HepG2 (cell line): ENCODE results near the gene PGM2. TPM values are rescaled to one million over a fixed set of nuclear protein-coding genes. Genes with fewer than 3 reads are reported as not detected.

Experiments
- AFF4 ChIP-seq: sonication (generic); formaldehyde crosslinking; IDR thresholded peaks from 2 replicates; pipeline ENCODE4 v1.4.0; 2020; ENCODE audit warnings: missing genetic modification reagents
- FOXO4 ChIP-seq: sonication (generic); formaldehyde crosslinking; conservative IDR thresholded peaks from 2 replicates; pipeline ENCODE4 v1.8.1; 2023; ENCODE audit warnings: missing genetic modification reagents
- GLI4 ChIP-seq: sonication (generic); formaldehyde crosslinking; IDR thresholded peaks from 2 replicates; pipeline ENCODE4 v1.5.1; 2020; ENCODE audit warnings: missing genetic modification reagents, mild to moderate bottlenecking, moderate library complexity, borderline replicate concordance
- NONO ChIP-seq, 2 experiments: fragments of 450-650 bp in 1 of 2; sonication (generic) in 1 of 2; formaldehyde crosslinking in 1 of 2; IDR thresholded peaks in 1 of 2; conservative IDR thresholded peaks in 1 of 2; 2 replicates each; pipeline versions ENCODE4 v1.6.1 to v1.8.0; 2017 to 2022; ENCODE audit warnings: mild to moderate bottlenecking in 1 of 2, missing genetic modification reagents in 1 of 2, moderate library complexity in 1 of 2
- ZBTB4 ChIP-seq: sonication (generic); formaldehyde crosslinking; IDR thresholded peaks from 2 replicates; pipeline ENCODE4 v1.4.0; 2020; ENCODE audit warnings: missing genetic modification reagents, mild to moderate bottlenecking, borderline replicate concordance
- ZBTB8A ChIP-seq: sonication (generic); formaldehyde crosslinking; IDR thresholded peaks from 2 replicates; pipeline ENCODE4 v1.4.0; 2020; ENCODE audit warnings: mild to moderate bottlenecking, low read depth, missing genetic modification reagents, borderline replicate concordance
- ZNF124 ChIP-seq: sonication (generic); formaldehyde crosslinking; IDR thresholded peaks from 2 replicates; pipeline ENCODE4 v1.4.0; 2020; ENCODE audit warnings: missing genetic modification reagents
- ZNF788 ChIP-seq: sonication (generic); formaldehyde crosslinking; IDR thresholded peaks from 2 replicates; pipeline ENCODE4 v1.5.0; 2020; ENCODE audit warnings: mild to moderate bottlenecking, missing genetic modification reagents, borderline replicate concordance
- polyA plus RNA-seq, 8 experiments: library from polyadenylated mRNA; depleted of rRNA in 3 of 8; stranded (reverse) in 7 of 8; unstranded in 1 of 8; fragments of >200 nt; fragmentation: Illumina TruSeq in 4 of 8; extraction: Trizol in 4 of 8; gene quantifications; 2 replicates each; pipeline versions ENCODE4 v1.2.1 to v1.2.3, GENCODE V29; 2011 to 2016; ENCODE audit warnings: low read depth in 4 of 8, missing spikeins in 1 of 8, mixed read lengths in 1 of 8; ENCODE audit not compliant: insufficient read depth in 1 of 8
- total RNA-seq, 5 experiments: library from RNA; depleted of rRNA; stranded (reverse); fragments of >200 nt; fragmentation: Illumina TruSeq; extraction: Trizol; gene quantifications; 2 replicates each; pipeline ENCODE4 v1.2.3, GENCODE V29; 2016; ENCODE audit warnings: low read depth in 1 of 5

The PGM2 gene
- total and polyA plus RNA-seq, 2 of the 13 experiments (the other 11 are each of a cell fraction or from before 2014, with no cell fraction given) = 14.6 to 36.9 TPM

GRCh38 chr4:37882665-37883296 lies 56.3 kb downstream of the PGM2 start (continued):
- TF ChIP-seq ZBTB8A (CRISPR knock-in tag) (no peak), GLI4 (CRISPR knock-in tag) (no peak), FOXO4 (CRISPR knock-in tag) (no peak), ZNF124 (no peak), ZBTB4 (CRISPR knock-in tag) (no peak), AFF4 (no peak), ZNF788 (CRISPR knock-in tag) (no peak), NONO (IDR thresholded peaks at IDR 0.05) (no peak), NONO (CRISPR knock-in tag; conservative IDR thresholded peaks at IDR 0.05) (no peak)
